Endothelial cell of umbilical vein (primary cell): Measurements from ENCODE around the gene DCAF4.

Experiments
- CTCF ChIP-seq, 2 donors: IDR thresholded peaks; 1 replicate in 1 of 2; 2 replicates in 1 of 2; pipeline ENCODE4 v1.5.1; 2011; ENCODE audit warnings: low read length in 2 of 2, mild to moderate bottlenecking in 2 of 2, moderate library complexity in 2 of 2, control low read depth in 1 of 2, inconsistent platforms in 1 of 2, low read depth in 1 of 2; ENCODE audit not compliant: insufficient read depth in 1 of 2; ENCODE audit errors: extremely low read depth in 1 of 2
- EZH2 ChIP-seq: IDR thresholded peaks from 2 replicates; pipeline ENCODE4 v1.6.1; 2012; ENCODE audit warnings: borderline replicate concordance, low read depth, mild to moderate bottlenecking, moderate library complexity, low read length, inconsistent platforms; ENCODE audit not compliant: severe bottlenecking
- FOS ChIP-seq: IDR thresholded peaks from 2 replicates; pipeline ENCODE4 v1.6.1; 2011; ENCODE audit warnings: mild to moderate bottlenecking, low read length, moderate library complexity, borderline replicate concordance; ENCODE audit not compliant: insufficient read depth
- GATA2 ChIP-seq: IDR thresholded peaks from 2 replicates; pipeline ENCODE4 v1.7.0; 2011; ENCODE audit warnings: low read depth, mild to moderate bottlenecking, moderate library complexity, mixed read lengths, low read length; ENCODE audit not compliant: insufficient read length, insufficient read depth
- JUN ChIP-seq: IDR thresholded peaks from 2 replicates; pipeline ENCODE4 v1.6.1; 2011; ENCODE audit warnings: borderline replicate concordance, low read depth; ENCODE audit not compliant: insufficient read length, insufficient read depth
- MAX ChIP-seq: IDR thresholded peaks from 2 replicates; pipeline ENCODE4 v1.6.1; 2011; ENCODE audit not compliant: insufficient read depth, insufficient read length
- MYC ChIP-seq: IDR thresholded peaks from one replicate; pipeline ENCODE4 v1.6.1; 2011; ENCODE audit warnings: mild to moderate bottlenecking, low read depth, low read length
- POLR2A ChIP-seq: IDR thresholded peaks from 2 replicates; pipeline ENCODE4 v1.6.1; 2012; ENCODE audit warnings: low read depth, mild to moderate bottlenecking, control low read depth, low read length
- POLR2AphosphoS5 ChIP-seq: IDR thresholded peaks from 2 replicates; pipeline ENCODE4 v1.6.1; 2012; ENCODE audit warnings: low read depth, mild to moderate bottlenecking, control low read depth, low read length, moderate library complexity; ENCODE audit not compliant: insufficient read depth

GRCh38 chr14:72970824-72971434 lies 44.7 kb downstream of the DCAF4 start:
- no peak for TF ChIP-seq EZH2
- TF ChIP-seq CTCF (IDR thresholded peaks at IDR 0.05; ENCODE audit: extremely low read depth in 1 of 2, insufficient read depth in 1 of 2, low read depth in 1 of 2, low read length in 2 of 2) = no peak
- no peak for TF ChIP-seq POLR2AphosphoS5
- no peak for TF ChIP-seq GATA2
- no peak for TF ChIP-seq FOS
- no peak for TF ChIP-seq POLR2A
- no peak for TF ChIP-seq MAX
- TF ChIP-seq MYC = no peak
- no peak for TF ChIP-seq JUN
